G401.6 (cell line): ENCODE results near the gene STRADA.

Experiments
- FAIRE-seq: peaks from 2 replicates; lab custom pipeline; 2012; peaks lifted over from hg19 to GRCh38; lab: Jason Lieb, UNC

Gene STRADA

DNA sequence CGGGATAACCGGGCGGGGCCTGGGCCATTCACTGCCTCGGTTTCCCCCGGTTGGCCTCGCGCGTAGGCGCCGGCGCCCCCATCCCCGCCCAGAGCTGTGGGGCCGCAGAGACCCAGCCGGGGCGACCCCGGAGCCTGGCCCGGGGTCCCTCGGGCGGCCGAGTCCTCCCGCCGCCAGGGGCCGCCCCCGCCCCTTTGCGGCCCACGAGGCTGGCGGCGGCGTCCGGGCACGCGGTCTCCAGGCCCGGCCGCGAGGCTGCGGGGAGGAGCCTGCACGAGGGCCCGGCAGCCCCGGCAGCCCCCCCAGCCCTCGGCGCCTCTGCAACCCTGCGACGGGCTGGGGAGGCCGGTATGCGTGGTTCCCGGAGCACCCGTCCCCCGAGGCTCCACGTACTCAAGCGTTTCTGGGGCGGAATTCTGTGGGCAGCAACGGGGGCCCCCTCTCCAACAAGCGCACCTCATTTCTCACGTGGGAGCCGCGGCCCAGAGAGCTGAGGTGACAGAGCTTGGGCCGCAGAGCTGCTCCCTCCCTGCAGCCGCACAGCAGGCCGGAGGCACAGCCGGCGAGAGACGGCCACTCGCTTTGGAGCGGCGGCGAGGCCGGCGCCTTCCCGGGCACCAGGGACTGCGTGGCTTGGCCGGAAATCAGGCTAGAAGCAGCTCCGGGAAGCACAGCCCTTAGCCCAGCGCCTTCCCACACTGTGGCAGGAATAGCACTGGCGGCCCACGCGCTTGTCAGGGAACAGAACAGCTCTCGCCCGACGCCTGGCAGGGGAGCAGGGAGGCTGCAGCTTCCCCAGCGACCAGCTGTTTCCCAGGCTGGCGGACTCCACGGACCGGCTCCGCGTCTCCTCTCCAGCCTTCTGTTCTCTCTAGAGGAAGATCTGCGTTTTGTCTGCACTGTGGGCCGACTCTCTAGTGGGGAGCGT is 40.8 kb downstream of the STRADA start:
- FAIRE-seq: no peak

DNA sequence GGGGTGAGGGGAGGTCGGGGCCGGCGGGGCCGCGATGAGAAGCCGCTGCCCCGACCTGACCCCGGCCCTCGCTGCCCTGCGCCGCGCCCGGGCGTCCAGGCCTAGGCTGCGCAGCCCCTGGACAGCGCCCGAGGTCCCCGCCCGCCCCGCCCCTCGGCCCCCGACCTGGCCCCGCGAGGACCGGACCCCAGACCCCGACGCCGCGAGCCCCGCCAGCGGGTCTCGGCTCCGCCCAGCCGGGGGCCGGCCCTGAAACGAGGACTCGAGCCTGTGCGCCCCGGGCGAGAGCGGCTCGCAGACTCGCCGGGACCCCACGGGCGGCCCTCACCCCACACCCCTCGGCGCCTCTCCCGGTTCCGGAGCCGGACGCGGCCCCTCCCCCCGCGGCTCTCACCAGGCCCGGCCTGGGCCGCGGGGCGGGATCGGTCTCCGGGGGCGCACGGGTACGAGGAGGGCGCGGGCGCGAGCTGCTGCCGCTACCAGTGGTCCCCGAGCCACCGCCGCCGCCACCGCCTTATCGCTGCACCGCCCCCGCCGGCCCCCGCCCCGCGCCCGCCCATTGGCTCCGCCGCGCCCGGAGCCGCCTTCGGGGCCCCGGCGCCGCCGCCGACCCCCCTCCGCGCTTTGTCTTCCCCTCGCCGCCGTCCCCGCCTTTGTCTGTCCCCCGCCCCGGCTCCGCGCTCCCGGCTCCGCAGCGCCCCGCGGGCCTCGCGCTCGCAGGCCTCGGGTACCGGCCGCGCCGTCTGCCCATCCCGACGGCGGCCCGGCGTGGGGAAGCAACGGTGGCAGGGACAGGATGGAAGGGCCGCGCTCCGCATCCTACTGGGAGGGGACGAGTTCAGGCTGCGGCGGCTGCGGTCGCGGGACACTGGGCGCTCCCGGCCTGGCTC is 41.7 kb downstream of the STRADA start, which contains the start of gene LIMD2:
Gene LIMD2 (minus strand): TSS at position 488 of the 890 bp plus-strand sequence. CDS start 827 bp downstream, outside the sequence.
- no peak for FAIRE-seq

DNA sequence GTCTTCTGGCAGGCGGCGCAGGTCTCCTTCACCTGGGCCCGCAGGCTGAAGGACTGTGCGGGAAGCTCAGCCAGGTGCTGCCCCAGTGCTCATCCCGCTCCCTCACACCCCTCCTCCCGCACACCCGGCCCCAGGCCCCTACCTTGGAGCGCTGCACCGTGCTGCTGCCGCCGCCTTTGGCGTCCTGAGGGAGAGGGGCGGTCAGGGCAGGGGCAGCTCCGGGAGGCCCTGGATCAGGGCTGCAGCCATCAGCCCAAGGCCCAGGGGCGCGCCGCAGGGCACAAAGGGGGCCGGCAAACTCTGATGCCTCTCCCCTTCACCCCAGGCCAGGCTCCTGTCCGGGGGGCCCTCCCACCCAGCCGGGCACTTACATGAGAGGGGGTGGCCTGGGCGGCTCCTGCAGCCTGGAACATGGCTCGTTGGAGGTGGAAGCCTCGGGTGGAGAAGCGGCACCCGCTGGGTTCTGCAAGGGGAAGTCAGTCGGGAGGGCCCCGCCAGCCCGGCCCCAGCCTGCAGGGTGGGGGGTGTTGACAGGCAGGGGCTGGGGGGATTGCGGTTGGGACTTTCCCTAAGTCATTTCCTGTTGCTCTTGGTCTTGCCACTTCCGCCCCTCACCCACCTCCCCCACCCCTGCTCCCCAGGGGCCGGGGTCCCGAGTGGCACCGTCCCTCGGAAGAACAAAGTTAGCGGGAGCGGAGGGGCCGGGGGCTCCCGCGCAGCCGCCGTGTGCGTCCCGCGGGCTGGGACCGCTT is 42.5 kb downstream of the STRADA start:
- FAIRE-seq: no peak

DNA sequence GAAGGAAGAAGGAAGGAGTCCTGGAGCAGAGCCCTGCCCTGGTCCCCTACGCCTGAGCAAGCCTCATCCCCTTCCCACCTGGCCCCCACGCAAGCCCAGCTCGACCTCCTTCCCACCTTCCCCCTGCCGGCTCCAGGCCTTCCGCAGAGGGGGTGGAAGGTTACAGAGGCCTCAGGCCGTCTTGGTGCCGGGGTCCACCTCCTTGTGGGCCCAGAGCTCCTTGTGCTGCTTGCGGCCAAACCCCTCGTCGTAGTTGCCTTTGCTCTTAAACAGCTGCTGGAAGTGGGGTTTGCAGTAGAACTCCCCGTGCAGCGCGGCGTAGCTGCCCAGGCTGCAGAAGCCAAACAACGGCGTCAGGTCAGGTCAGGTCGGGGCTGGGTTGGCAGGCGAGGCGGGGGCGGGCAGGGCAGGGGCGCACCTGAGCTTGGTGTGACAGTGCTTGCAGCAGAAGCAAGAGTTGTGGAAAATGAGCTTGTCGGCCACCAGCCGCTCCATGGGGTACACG is 43.2 kb downstream of the STRADA start:
- FAIRE-seq: no peak

DNA sequence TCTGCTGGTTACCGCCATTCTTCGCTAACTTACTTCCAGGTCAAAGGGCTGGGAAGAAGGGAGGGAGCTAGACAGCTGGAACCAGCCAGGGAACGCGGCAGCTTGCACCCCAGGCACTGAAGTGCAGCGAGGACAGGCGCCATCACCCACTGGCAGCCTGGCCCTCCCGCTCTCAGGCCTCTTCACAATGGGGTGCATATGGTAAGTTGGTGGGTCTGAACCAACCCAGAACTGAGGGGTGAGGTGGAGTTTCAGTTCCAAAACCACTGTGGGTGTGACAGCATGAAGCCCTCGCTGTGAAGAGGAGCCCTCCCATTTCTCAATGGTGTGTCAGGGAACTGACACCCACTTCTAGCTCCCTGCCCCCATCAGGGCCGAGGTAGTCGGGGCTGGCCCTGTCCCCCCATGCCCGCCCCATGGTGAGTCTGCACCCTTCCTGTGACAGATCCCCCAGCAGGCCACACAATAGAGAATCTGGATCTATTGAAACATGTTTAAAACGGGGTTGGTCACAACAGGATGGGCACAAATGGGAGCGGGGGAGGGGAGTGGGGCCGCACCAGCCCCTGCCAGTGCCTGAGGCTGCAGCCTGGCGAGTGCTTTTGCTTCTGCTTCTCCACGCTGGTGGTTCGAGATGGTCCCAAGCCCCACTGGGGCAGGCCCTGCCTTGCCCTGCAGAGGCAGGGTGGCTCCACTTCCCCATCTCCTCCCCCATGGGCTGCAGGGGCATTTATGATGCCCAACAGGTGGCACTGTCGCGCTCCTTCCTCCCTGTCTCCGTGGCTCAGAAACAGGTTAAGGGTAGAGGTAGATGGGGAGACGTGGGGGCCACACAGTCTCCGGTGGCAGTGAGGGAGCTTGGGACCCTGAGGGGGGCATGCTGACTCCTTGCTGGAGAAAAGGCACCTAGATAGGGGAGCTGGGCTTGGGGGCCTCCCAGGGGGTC is 44.0 kb downstream of the STRADA start:
- FAIRE-seq: no peak

DNA sequence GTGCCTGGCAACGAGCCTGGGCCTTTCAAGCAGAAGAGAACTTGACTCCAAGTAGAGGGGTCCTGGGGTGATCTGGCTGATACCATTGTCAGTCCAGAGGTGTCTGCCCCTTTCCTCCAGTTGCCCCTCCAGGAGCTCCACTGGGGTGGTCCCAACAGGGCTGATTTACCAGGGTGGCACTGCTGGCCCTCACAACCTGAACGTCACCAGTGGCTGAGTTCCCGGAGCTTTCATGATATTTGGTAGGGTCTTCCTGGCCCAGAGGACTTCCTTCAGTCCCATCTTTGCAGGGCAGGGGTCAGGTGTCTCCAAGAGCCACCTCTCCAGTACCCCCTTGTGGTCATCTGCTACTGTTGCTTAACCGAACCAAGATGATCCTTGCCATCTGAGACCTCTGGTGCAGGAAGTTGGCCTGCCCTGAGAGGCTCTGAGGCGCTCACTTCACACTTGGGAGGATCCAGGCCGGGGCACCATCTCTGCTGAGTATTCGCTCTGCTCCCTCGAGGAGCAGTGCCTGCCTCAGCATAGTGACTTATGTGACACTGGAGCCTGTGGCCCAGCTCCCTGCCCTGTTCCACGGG is 45.1 kb downstream of the STRADA start:
- FAIRE-seq: no peak

DNA sequence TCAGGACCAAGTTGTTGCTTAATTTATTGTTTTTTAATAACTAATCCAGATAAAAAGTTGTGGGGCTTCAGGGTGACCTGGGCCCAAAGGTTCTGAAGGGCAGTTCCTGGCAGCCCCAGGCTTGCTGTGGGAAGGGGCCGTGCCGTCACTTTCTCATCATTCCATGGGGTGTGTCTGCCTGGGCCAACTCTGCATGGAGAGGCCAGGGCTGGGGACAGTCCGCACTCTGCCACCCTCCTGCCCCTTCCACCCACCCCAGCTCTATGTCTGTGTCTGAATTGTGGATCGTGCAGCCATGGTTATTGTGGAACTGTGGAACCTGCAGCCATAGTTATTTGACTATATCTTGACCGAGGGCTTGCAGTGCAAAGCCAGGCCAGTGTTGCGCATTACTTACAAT is 45.7 kb downstream of the STRADA start:
- no peak for FAIRE-seq

DNA sequence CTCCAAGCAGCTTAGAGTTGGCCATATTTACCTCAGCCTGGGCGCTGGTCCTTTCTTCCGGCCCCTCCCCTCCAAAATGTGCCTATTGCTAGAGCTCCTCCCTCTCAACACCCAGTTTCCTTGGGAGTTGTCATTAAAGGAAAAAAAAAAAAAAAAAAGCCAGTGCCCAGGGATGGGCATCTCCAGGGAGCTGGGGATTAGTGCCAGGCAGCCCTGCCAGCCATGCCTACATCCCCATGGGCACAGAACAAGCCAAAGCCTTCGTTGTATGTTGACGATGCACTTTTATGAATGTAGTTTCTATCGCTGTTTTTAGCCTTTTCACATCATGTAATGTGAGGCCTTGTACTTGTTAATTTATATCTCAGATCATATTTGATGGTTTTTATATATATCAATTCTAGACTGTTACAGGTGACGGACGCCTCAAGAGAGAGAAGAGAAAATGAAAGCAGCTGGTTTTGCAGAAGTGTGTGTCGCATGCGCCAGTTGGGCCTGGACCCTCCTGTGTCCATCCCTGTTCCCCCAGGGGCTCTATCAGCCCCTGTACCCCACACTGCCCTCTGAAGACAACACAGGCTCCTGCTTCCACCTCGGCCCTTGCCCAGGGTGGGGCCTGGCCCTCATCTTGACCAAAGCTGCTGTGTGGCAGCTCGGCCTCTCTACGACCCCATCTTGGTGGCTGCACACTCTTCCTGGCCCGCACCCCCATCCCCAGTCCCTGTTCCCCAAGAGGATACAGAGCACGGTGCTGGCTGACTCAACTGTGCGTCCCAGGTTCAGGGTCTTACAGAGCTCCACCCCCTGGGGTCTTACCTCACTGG is 46.4 kb downstream of the STRADA start:
- FAIRE-seq: no peak

DNA sequence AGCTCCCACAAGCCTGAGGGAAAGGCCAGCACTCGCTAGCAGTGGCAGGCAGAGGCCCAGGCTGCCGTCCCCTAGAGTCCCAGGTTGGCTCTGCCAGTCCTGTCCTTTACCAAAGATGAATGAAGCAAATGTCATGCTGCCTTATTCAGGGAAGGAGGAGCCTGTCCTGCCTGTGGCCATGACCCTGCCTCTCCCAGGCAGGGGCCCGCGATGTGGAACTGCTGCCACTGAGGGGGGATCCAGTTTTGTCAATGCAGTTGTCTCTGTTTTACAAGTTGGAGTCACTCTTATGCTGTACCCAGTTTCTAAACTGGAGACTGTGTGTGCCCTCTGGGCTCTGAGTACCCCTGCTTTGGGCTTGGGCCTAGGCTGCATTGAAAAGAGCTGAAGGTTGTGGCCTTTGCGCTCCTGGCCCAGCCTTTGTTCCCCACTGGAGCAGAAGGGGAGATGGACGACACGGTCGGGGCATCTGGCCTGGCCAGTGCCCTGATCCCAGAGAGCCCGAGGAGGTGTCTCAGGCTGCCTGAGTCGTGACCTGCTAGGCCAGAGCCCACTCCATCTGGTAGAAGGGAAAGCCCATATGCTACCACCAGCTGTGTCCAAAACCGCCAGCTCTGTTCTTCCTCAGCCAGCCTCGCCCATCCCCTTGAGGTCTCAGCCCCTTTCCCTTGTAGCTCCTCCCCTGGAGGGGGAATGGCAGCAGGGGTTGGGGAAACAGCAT is 47.2 kb downstream of the STRADA start:
- no peak for FAIRE-seq

DNA sequence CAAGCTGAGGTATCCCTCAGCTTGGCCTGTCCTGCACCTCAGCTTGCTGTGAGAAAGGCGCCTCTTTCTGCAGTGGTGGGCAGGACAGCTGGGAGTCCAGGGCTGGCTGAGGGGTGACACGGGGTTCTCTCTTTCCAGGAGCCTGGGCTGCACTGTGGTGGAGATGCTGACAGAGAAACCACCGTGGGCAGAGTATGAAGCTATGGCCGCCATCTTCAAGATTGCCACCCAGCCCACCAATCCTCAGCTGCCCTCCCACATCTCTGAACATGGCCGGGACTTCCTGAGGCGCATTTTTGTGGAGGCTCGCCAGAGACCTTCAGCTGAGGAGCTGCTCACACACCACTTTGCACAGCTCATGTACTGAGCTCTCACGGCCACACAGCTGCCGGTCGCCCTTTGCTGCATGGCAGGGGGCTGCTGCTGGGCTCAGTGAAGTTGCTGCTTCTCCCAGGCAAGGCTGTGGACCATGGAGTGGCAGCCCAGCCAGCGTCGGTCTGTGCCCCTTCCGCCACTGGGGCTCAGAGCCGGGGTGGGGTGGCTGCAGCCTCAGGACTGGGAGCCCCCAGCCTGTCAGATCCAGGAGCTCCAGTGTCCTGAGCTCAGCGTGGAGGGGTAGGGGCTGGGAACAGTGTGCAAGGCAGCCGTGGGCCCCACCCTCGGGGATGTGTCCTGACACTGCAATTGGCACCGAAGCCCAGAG is 48.0 kb downstream of the STRADA start:
- FAIRE-seq: no peak

DNA sequence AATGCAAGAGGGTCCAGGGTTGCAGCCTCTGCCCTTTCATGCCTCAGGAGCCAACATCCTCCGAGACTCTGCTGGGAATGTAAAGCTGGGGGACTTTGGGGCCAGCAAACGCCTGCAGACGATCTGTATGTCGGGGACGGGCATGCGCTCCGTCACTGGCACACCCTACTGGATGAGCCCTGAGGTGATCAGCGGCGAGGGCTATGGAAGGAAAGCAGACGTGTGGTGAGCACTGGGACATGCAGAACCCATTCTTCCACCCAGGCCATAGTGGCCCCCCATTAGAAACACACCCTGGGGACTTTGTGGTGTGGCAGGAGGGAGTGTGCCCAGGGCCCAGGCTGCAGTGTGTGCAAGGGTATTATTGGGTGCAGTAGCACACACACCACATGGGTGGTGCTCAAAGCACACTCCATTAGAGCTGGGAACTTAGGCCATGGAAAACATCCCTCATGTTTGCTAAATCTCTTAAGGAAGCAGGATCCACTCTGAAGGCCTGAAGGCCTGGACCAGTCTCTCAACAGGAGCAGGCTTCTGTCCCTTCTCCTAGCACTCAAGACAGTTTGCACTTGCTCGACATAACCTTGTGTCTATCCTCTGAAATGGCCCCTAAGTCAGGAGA is 49.3 kb downstream of the STRADA start:
- FAIRE-seq: no peak

DNA sequence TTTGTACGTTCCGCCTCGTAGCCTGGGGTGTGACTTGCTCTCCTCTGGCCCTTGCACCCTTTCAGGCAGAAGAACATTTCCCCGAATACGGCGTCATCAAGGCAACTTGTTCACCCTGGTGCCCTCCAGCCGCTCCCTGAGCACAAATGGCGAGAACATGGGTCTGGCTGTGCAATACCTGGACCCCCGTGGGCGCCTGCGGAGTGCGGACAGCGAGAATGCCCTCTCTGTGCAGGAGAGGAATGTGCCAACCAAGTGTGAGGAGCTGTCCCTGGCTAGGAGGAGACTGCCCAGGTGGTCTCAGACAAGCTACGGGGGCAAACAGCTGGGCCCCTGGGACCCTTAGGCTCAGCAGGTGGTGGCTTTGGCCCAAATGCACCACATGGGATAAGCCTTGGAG is 52.1 kb downstream of the STRADA start:
- no peak for FAIRE-seq

DNA sequence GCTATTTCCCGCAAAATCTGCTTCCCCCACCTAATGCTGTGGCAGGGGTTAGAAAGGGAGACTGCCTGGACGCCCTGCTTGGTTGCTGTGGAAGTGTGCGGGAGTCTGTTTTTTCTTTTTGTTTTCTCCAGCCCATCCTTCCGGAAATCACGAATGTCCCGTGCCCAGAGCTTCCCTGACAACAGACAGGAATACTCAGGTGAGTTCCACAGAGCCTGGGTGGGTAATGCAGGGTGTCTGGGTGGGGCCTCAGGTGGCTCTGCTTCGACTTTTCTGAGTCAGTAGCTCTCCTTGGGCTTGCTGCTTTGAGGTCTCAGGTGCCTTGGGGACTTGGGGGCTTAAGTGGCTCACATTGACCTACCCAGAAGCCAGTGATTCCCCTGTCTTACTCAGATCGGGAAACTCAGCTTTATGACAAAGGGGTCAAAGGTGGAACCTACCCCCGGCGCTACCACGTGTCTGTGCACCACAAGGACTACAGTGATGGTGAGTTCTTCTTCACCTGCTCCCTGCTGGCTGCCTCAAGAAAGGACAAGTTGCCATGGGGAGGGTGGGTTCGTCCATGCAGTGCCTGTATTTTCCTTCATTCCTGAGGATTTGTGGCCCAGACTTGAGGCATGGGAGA is 53.1 kb downstream of the STRADA start:
- FAIRE-seq: no peak

DNA sequence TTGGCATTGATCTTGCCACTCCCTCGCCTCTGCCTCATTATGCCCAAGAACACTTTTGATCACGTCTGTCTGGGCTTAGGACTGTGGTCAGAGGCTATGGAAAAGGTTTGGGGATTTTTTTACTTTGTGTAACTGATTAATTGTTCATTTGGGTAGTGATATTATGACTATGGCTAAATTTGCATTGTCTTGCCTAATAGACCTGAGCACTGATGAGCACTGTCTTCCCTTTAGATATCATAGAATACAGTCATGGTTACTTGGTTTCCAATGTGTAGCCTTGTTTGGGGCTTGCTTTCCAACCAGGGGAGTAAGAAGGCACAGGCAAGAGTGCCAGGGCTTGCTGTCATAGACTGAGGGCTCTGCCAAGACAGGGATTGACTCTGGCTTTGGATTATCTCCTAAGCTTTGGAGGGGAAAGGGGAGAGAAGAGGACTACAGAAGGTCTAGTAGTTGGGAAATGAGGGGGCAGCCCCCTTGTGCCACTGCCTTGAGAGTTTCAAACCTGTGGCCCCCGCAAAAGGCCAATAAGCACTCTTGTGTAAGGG is 55.4 kb downstream of the STRADA start:
- FAIRE-seq: no peak

DNA sequence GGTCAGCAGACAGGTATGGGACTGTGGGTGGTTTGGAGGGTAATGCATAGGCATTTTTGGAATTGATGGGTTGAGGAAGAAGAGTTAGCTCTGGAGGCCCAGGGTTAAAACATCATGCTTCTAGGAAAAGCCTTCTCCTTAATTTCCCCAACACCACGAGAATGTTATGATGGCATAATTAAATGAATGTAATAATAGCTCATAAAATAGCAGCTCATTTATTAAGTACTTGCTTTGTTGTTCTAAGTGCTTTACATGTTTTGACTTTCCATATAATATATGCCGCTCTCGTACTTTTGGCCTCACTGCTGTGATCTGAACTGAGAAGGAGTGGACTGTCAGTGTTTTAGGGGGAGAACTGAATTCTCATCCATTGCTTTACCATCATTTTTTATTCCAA is 56.0 kb downstream of the STRADA start:
- no peak for FAIRE-seq

DNA sequence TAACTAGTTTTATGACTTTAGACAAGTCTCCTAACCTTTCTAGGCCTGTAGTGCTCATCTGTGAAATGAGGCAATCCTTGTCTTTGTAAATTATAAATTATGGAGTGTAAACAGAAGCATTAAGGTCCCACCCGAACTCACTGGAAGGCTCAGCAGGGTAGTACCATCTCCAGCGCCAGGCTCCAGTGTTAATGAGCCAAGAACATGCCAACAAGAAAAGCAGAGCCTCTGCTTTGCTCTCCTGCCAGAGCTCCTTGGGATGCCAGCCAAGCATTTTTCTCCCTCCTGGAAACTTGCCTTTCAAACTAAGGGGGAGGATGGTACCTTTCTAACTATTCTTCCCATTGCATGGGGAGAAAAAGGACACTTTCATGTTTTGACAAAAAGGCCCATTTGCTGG is 56.6 kb downstream of the STRADA start:
- FAIRE-seq: no peak

DNA sequence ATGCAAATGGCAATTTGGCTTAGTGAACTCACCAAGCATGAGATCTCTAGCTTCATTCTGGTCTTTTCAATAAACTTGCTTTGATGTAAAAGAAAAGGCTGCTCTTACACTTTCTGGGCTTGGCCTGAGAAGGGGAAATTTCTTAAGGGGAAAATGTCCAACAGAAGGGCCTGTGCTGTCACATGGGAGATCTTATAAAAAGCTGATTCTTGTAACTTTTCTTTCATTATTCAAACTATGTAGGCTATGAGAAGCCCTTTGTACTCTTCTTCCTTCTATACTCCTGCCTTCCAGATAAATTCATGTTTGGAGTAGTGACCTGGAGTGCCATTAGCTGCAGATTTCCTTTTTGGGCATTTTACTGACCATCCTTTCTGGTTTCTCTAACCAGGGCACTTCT is 58.6 kb downstream of the STRADA start:
- FAIRE-seq: no peak
